LNCAP (cell line): ENCODE data around the gene APBB2.

ENCODE experiments used
- TF ChIP-seq, protein P1 (sequence below): fragments of 450-650 bp; IDR thresholded peaks from 2 replicates; pipeline ENCODE4 v1.5.1; 2017; ENCODE audit warnings: mild to moderate bottlenecking

APBB2 gene

DNA sequence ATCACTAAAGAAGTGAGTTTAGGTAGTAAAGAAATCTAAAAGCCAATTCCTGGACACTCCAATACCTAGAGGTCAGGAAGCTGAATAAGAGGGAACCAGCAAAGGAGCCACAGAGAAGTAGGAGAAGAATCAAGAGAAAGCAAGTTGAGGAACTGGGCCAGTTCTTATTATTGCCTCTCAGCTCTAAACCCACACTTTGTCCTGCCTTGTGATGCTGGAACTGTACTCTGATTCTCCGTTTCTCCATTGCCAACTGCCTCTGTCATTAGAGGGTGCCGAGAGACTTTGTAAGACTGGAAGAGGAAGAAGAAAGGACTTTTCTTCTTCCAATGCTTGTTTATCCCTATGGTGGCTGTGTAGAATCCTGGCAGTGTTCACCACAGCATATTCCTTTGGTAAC is 426.0 kb downstream of the APBB2 start:
- TF ChIP-seq, protein P1, sequence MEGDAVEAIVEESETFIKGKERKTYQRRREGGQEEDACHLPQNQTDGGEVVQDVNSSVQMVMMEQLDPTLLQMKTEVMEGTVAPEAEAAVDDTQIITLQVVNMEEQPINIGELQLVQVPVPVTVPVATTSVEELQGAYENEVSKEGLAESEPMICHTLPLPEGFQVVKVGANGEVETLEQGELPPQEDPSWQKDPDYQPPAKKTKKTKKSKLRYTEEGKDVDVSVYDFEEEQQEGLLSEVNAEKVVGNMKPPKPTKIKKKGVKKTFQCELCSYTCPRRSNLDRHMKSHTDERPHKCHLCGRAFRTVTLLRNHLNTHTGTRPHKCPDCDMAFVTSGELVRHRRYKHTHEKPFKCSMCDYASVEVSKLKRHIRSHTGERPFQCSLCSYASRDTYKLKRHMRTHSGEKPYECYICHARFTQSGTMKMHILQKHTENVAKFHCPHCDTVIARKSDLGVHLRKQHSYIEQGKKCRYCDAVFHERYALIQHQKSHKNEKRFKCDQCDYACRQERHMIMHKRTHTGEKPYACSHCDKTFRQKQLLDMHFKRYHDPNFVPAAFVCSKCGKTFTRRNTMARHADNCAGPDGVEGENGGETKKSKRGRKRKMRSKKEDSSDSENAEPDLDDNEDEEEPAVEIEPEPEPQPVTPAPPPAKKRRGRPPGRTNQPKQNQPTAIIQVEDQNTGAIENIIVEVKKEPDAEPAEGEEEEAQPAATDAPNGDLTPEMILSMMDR: no peak

DNA sequence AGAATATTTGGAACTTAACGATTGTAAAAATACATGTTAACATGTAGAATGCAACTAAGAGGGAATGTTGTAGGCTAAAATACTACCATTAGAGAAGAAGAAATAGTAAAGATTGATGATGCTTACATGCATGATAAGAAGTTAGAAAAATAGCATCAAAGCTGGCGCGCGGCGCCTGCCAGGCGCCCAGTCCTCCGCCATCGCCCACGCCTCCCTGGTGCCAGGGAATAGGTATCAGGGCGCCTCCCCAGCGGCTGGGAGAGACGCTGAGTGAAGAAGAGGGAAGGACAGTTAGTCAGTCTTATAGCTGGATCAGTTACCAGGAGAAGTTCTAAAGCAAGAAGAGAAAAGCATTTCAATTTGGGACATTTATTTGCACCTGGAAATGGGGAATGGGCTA is 428.6 kb downstream of the APBB2 start:
- TF ChIP-seq, protein P1: no peak

DNA sequence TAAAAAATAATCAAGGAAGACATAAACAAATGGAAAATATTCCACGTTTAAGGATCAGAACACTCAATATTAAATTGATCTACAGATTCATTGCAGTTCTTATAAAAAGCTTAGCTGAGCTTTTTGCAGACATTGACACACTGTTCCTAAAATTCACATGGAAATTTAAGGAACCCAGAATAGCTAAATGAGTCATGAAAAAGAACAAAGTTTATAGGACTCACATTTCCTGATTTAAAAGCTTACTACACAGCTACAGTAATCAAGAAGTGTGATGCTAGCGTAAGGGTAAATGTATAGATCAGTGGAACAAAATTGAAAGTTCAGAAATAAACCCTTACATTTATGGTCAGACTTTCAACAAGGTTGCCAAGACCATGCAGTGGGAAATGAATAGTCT is 431.5 kb downstream of the APBB2 start:
- TF ChIP-seq, protein P1: no peak

DNA sequence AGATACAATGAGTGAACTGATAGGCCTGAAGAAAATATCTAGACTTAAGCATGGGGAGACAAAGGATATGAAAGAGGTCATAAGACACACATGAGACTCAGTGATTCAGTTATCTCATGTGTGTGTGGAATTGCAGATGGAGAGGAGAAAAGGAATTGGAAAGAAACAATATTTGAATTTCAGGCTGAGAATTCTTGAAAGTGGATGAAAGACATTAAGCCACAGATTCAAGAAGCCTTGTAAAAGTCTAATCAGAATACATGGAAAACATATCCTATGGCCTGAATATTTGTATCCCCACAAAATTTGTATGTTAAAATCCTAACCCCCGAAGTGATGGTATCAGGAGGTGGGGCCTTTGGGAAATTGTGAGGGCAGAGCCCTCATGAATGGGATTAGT is 436.3 kb downstream of the APBB2 start:
- TF ChIP-seq, protein P1: no peak

DNA sequence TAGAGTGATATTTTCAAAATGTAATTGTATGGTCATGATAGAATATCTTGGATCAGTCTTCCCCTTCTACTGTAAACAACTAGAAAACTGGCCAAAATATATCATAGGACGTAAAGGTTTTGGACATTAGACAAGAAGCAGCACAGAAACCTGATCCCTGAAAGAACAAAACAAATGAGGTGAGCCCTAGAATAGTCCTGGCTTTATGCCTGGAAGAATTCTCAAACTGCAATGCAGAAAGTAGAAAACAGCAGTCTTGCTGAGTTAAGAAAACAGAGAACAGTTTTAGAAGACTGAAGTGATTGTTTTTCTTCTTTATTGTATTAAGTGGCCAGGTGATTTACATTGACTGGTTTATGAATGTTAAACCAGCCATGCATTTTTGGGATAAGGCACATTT is 445.1 kb downstream of the APBB2 start:
- TF ChIP-seq, protein P1: no peak

DNA sequence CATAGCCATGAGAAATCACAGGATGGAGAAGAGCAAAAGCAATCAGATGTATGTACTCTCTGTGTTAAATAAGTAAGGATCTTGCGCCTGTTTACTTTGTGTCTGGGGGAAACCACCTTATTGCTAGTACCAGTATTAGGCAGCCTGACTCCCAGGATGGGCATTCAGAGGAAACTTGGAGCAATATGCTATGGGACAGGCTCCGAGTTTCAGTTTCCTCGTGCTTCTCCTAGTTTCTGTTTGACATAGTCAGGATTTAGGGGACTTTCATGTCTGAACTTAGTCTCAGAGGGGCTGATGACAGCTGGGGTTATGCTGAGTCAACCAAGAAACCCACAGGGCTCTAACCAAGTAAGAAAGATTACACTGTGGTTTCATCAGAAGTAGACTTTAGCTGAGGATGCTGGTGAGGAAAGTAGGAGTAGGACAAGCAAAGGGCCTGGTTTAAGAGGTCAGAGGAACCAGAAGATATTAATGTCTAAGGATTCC is 451.1 kb downstream of the APBB2 start:
- TF ChIP-seq, protein P1: no peak
